Measurements from ENCODE around the gene SUGP2. TPM values are rescaled to one million over a fixed set of nuclear protein-coding genes. Genes with fewer than 3 reads are reported as not detected.

SUGP2 gene
- polyA plus RNA-seq, 1 experiment: 44.2 TPM

DNA sequence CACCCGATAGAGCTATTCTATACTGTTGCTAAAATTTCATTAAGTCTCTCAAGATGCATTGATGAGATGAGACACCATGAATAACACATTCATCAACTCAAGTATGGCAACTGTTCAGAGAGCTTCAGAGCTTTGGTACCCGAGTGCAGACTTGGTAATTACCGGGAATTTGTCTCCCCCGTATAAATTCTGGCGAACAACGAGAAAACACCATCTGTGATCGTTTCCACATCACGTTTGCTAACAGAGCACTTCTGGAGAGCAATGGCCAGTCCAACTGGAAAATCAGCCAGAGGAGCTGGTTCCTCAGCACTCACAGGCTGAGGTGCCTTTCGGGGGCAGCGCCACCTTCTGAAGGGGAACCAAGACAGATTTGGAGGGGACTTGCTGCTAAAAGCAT lies 40.2 kb downstream of the SUGP2 start:
- CTCF ChIA-PET: no interaction called here
- no peak for TF ChIP-seq CTCF (IDR thresholded peaks at IDR 0.05; ENCODE audit: low read depth, low read length)
- no peaks in the 10 kb centered on the region for H3K27me3 ChIP-seq (ENCODE audit: control insufficient read depth, insufficient read depth, low read length)
- H3K27ac ChIP-seq (ENCODE audit: low read depth, low read length): no peak overlapping the region
- H3K9me3 ChIP-seq (ENCODE audit: control insufficient read depth, insufficient read depth, low read length): no peaks in the 10 kb centered on the region; the same call in 1 of the 2 replicates
- no peak for DNase-seq (ENCODE audit: low read depth, low spot score)
- POLR2A ChIA-PET: no interaction called here
- no peak overlapping the region for H3K4me3 ChIP-seq (ENCODE audit: low read depth, low read length)

- ChIA-PET CTCF (no interaction called here), POLR2A (no interaction called here)
- no peak for DNase-seq (ENCODE audit: low read depth, low spot score)
- H3K4me3 ChIP-seq (ENCODE audit: low read depth, low read length): no peak overlapping the region
- no peak overlapping the region for H3K27ac ChIP-seq (ENCODE audit: low read depth, low read length)
- H3K9me3 ChIP-seq (ENCODE audit: control insufficient read depth, insufficient read depth, low read length): no peaks in the 10 kb centered on the region; the same call in 1 of the 2 replicates
- TF ChIP-seq CTCF (IDR thresholded peaks at IDR 0.05; ENCODE audit: low read depth, low read length): no peak
- H3K27me3 ChIP-seq (ENCODE audit: control insufficient read depth, insufficient read depth, low read length): no peaks in the 10 kb centered on the region
These were observed 40.6 kb downstream of the SUGP2 start for GRCh38 chr19:18992696-18993095.

DNA sequence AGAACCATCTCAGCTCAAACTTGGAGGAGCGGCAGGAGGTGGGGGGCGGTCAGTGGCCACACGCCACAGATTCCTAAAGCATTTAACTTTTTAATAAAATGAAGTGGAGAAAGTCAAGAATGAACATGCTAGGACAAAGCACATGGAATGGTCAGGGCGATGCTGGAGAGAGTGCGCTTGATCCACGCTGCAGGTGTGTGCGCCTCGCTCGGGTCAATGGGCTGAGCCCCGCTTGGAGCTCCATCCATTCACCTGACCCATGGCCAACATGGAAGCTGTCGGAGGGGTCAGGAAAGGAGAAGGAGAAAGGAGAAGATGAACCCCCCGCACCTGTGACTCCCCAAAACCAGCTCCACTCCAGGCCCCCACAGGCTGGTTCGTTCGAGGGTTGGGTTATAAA lies 41.8 kb downstream of the SUGP2 start:
- no peak overlapping the region for H3K4me3 ChIP-seq (ENCODE audit: low read depth, low read length)
- POLR2A ChIA-PET: interaction anchor here (0.9 kb wide), 1 partner anchor 63 kb away, joined by 4 read pairs; no protein-coding TSS in a partner anchor
- no peaks in the 10 kb centered on the region; the same call in 1 of the 2 replicates for H3K9me3 ChIP-seq (ENCODE audit: control insufficient read depth, insufficient read depth, low read length)
- no peaks in the 10 kb centered on the region for H3K27me3 ChIP-seq (ENCODE audit: control insufficient read depth, insufficient read depth, low read length)
- CTCF ChIA-PET: no interaction called here
- TF ChIP-seq CTCF (IDR thresholded peaks at IDR 0.05; ENCODE audit: low read depth, low read length): no peak
- no peak for DNase-seq (ENCODE audit: low read depth, low spot score)
- H3K27ac ChIP-seq (ENCODE audit: low read depth, low read length): no peak overlapping the region

GRCh38 chr19:18991006-18991405 lies 42.3 kb downstream of the SUGP2 start:
- no peak overlapping the region for H3K27ac ChIP-seq (ENCODE audit: low read depth, low read length)
- no peaks in the 10 kb centered on the region; the same call in 1 of the 2 replicates for H3K9me3 ChIP-seq (ENCODE audit: control insufficient read depth, insufficient read depth, low read length)
- ChIA-PET POLR2A (no interaction called here), CTCF (no interaction called here)
- no peak overlapping the region for H3K4me3 ChIP-seq (ENCODE audit: low read depth, low read length)
- H3K27me3 ChIP-seq (ENCODE audit: control insufficient read depth, insufficient read depth, low read length): no peaks in the 10 kb centered on the region
- no peak for TF ChIP-seq CTCF (IDR thresholded peaks at IDR 0.05; ENCODE audit: low read depth, low read length)
- no peak for DNase-seq (ENCODE audit: low read depth, low spot score)

DNA sequence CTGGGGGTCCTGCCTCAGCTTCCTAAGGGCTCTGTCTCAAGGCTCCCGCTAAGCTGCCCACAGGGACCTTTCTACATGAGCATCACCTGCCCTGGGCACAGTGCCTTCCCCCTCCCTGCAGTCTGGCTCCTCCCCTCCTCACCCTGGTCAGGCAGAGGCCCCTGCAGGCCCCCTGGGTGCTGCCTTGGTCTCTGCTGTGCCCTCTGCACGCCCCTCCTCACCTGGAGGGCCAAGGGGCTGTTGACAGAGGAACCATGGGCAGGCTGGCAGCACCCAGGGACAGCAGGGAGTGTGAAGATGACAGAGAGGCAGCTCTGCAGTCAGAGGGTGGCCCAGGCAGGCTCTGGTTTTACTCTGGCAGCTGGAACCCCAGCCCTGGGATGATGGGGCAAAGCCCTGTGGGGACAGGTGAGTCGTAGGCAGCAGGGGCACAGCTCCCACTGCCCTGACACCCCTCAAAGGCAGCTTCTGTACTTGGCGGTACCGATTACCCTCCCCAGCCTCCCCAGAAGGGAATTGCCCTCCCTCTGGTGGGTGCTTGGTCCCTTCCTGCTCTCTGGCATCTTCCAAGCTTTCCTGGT lies 43.1 kb downstream of the SUGP2 start:
- no peak for DNase-seq (ENCODE audit: low read depth, low spot score)
- Histone ChIP-seq H3K27me3 (ENCODE audit: control insufficient read depth, insufficient read depth, low read length) (no peaks in the 10 kb centered on the region), H3K9me3 (ENCODE audit: control insufficient read depth, insufficient read depth, low read length) (no peaks in the 10 kb centered on the region; the same call in 1 of the 2 replicates), H3K4me3 (ENCODE audit: low read depth, low read length) (no peak overlapping the region), H3K27ac (ENCODE audit: low read depth, low read length) (no peak overlapping the region)
- ChIA-PET POLR2A (no interaction called here), CTCF (no interaction called here)
- TF ChIP-seq CTCF (IDR thresholded peaks at IDR 0.05; ENCODE audit: low read depth, low read length): no peak
